GM23248 (cell line): Measurements from ENCODE around the gene OTX2.

Source experiments
- EZH2 ChIP-seq: fragments of 200-600 bp; sonication (generic); IDR thresholded peaks from 2 replicates; pipeline ENCODE4 v1.6.1; 2018; ENCODE audit warnings: antibody characterized with exemption, mild to moderate bottlenecking; ENCODE audit not compliant: insufficient read depth, poor library complexity, severe bottlenecking
- EZH2phosphoT487 ChIP-seq: fragments of 200-600 bp; sonication (generic); IDR thresholded peaks from 2 replicates; pipeline ENCODE4 v1.6.1; 2018; ENCODE audit warnings: antibody characterized with exemption, moderate library complexity, mild to moderate bottlenecking, low read depth; ENCODE audit not compliant: insufficient read depth

- TF ChIP-seq EZH2phosphoT487, result no peak
- TF ChIP-seq EZH2, result peak; percentile 75
These were observed 1.7 kb downstream of the OTX2 start for GRCh38 chr14:56808383-56809269.
